Measurements from ENCODE around the gene TTC17.
A peak's percentile ranks its signal among the peaks of the same experiment; 100 is the strongest.
"Not testable (repeated sequence)": the region's sequence is repeated elsewhere in the genome, so short reads cannot be mapped to it uniquely, and the experiment has no call there.

TTC17 gene, protein sequence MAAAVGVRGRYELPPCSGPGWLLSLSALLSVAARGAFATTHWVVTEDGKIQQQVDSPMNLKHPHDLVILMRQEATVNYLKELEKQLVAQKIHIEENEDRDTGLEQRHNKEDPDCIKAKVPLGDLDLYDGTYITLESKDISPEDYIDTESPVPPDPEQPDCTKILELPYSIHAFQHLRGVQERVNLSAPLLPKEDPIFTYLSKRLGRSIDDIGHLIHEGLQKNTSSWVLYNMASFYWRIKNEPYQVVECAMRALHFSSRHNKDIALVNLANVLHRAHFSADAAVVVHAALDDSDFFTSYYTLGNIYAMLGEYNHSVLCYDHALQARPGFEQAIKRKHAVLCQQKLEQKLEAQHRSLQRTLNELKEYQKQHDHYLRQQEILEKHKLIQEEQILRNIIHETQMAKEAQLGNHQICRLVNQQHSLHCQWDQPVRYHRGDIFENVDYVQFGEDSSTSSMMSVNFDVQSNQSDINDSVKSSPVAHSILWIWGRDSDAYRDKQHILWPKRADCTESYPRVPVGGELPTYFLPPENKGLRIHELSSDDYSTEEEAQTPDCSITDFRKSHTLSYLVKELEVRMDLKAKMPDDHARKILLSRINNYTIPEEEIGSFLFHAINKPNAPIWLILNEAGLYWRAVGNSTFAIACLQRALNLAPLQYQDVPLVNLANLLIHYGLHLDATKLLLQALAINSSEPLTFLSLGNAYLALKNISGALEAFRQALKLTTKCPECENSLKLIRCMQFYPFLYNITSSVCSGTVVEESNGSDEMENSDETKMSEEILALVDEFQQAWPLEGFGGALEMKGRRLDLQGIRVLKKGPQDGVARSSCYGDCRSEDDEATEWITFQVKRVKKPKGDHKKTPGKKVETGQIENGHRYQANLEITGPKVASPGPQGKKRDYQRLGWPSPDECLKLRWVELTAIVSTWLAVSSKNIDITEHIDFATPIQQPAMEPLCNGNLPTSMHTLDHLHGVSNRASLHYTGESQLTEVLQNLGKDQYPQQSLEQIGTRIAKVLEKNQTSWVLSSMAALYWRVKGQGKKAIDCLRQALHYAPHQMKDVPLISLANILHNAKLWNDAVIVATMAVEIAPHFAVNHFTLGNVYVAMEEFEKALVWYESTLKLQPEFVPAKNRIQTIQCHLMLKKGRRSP

DNA sequence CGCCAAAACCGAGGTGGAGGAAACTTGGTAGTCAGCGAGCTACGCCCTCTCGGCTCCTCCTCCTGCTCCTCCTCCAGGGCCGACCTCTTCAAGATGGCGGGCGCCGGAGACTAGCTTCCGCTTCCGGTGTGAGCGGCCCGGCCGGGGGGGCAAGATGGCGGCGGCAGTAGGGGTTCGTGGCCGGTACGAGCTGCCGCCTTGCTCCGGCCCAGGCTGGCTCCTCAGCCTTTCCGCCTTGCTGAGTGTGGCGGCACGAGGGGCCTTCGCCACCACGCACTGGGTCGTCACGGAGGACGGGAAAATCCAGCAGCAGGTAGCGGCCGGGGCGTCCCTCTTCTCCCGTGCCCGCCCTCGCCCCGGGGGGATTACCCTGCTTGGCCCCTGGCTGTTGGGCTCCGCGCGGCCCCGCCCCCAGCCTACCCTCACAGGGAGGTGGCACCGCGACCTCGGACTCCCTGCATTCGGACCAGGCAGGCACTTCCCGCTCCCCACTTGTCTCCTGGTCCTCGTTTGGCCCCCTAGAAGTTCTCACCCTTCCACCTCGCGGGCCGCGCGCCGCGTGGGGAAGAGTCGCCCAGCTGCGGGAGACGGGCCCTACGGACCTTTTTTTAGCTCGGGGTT is at the start of gene TTC17:
Gene TTC17, plus strand, starts transcription at position 120 of the 621 bp plus-strand sequence. Its CDS starts 35 bp downstream, at position 155.
- DNase-seq (ENCODE audit: low read depth): peak; percentile 89

DNA sequence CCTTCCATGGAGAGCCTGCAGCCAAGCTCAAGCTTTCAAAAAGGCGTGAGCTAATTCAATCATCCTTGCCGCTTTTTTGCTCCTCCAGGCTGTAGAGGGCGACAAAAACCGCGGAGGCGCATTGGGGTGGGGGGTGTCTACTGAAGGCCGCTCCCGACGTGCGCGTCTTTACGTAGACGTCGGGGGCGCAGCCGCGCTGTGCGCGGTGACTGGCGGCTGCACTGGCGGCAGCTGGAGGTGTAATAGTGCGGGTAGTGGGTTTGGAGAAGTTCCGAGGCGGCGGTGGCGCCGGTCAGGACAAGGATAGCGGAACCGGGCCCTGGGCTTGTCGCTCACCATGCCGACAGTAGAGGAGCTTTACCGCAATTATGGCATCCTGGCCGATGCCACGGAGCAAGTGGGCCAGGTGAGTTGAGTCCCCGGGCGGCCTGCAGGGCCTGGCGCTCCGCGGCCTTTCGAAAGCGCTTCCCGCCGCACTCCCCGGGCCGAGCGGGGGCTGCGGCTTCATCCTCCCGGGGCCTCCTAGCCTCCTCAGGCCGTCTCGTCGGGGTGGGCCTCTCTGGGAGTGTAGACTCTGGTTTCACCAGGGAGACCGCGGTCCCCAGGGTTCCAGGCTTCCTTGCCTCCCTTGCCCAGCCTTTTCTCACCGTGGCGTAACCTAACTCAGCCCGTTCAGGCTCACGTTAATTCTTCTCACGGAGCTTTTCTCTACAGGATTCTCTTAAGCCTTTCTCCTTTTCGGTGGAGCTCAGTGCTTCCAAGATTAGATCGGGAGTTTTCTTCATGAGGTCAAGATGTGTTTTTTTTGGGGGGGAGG is 46.7 kb upstream of the TTC17 start, which contains the start of gene API5:
Gene API5, plus strand, starts transcription at position 206 of the 817 bp plus-strand sequence. Its CDS starts 132 bp downstream, at position 338.
- peak; percentile 88 for DNase-seq (ENCODE audit: low read depth)

DNA sequence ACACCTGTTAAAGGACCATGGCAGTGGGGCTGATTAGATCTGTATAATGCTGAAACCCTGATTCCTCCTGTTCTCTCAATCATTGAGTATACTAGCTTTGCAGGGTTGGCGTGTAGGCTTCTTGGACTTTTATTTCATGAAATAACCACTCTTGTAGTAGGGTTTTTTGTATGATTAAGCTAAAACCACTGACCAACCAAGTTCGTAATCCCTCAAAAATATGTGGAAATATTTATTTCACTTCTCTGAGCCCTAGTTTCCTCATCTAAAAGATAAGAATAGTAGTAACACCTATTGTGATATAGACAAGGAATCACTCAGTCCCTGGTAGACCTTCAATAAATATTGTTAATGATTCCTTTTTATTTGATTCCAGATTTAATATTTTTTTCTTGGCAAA is 42.8 kb upstream of the TTC17 start:
- DNase-seq (ENCODE audit: low read depth): no peak

DNA sequence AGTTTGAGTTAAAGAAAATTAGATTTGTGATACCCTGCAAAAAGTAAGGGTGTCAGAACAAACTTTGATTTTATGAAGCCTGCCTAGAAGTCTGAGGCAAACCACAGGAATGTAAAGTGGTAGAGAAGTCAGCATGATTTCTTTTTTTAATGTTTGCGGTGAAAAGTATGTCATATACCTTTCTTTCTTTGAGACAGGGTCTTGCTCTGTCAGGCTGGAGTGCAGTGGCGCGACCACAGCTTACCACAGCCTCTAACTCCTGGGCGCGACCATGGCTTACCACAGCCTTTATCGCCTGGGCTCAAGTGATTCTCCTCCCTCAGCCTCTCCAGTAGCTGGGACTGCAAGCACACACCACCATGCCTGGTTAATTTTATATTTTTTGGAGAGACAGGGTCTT is 42.3 kb upstream of the TTC17 start:
- no peak for DNase-seq (ENCODE audit: low read depth)

DNA sequence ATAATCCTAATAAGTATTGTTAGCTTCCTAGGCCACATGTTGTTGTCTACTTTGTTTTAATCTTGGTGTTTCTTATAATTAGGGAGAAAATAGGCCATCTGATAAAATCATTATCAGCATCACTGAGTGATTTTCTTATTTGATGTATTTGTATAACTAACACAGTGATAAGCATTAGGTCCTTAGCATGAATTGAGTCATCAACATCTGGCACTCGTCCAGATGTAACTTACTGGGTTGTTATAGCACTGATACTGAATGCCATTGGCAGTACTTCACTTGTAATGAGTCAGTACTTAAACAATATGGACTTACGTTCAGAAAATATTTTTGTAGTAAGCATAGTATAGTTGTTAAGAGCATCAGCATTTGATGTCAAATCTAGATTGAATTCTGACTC is 30.7 kb upstream of the TTC17 start:
- no peak for DNase-seq (ENCODE audit: low read depth)

DNA sequence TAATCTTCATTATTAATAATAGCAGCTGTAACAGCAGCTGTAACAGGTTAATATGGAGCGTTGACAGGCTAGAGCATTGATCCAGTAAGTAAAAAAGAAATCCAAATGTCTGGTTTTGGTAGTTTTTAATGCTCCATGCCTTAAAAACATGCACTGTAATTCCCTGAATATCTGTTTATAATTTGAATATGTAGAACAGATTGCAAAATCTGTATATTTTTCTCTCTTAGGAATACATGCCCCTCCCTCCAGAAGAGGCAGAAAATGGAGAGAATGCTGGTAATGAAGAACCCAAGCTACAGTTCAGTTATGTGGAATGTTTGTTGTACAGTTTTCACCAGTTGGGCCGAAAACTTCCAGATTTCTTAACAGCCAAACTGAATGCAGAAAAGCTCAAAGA is 30.2 kb upstream of the TTC17 start:
- no peak for DNase-seq (ENCODE audit: low read depth)

DNA sequence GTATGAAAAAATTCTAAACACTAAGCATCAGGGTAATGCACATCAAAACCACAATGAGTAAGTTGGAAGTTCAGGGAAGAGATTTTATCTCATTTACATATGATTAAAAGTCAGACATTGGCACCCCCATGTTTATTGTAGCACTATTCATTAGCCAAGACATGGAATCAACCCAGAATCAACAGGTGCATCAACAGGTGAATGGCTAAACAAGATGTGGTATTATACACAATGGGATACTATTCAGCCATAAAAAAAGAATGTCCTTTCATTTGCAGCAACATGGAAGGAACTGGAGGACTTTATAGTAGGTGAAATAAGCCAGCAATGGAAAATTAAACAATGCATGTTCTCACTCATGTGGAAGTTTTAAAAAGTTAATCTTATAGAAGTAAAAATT is 17.6 kb upstream of the TTC17 start:
- DNase-seq (ENCODE audit: low read depth): no peak

DNA sequence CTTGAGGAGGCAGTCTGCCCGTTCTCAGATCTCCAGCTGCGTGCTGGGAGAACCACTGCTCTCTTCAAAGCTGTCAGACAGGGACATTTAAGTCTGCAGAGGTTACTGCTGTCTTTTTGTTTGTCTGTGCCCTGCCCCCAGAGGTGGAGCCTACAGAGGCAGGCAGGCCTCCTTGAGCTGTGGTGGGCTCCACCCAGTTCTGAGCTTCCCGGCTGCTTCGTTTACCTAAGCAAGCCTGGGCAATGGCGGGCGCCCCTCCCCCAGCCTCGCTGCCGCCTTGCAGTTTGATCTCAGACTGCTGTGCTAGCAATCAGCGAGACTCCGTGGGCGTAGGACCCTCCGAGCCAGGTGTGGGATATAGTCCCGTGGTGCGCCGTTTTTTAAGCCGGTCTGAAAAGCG is 7.3 kb upstream of the TTC17 start:
- not testable (repeated sequence) for DNase-seq (ENCODE audit: low read depth)

DNA sequence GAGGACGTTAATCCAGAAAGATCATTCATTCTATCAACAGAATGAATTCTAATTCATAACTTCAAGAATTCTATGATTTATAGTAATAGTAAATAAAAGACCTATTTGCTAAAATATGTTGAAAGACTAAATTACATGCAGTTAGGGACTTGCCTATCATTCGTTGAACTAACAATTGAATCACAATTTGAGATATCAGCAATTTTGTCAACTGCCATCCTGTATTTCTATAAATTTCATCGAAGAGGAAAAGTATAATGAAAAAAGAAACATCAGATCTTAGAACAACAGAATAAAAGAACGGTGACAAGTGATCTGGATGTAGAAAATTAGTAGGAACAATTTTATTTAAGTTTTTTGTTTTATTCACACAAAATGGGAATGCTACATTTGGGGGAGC is 4.4 kb upstream of the TTC17 start:
- no peak for DNase-seq (ENCODE audit: low read depth)

DNA sequence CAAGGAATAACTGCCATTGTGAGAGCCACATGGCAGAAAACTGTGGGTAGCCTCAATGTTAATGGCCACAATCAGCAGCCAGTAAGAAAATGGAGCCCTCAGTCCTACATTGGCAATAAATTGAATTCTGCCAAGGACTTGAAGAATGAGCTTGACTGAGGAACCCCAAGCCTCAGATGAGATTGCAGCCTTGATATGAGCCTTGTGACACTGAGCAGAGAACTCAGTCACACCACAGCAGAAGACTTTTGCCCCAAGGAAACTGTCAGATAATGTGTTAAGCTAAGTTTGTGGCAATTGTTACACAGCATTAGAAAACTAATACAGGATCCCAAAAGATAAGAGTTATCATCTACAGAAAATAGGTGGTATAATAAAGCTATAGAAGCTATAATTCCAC is 2.4 kb upstream of the TTC17 start:
- DNase-seq (ENCODE audit: low read depth): no peak

DNA sequence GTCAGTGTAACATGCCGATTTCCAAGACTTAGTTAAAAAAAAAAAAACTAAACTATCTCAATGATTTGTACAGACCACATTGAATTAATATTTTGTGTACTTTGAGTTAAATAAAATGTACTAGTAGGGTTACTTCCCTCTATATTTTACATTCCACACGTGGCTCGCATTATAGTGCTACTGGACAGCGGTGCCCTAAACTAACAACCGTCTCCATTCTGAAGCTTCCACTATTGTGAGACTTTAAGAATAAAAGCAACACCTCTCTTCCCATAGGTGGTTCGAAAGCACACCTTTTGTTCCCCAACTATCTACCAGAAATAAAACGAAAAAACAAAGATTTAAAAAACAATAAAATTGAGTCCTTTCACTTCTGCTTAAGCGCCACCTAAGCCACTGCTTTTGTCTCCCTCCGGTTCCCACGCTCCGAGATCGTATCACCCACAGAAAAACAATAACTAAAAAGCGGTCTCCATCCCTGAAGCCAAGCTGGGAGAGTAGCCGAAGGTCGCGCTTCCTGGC is 380 bp upstream of the TTC17 start:
- DNase-seq (ENCODE audit: low read depth): no peak

DNA sequence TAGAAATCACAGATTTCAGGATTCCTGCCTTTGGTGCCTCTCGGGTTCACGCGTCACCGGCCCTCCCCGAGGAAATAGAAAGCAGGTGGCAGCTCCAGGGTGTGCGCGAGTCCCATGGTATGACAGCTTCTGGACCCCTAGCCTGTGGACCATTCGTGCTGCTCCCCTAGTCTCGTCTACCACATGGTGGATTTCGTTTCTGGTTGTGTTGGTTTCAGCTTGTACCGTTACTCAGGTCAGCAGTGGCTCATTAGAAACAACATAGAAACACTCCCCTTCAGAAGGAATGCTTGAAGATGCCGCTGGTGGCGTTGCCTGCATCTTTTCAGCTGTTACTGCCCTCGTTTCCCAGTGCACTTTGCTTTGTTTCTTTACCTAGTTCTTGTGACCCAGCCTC is 700 bp downstream of the TTC17 start:
- DNase-seq (ENCODE audit: low read depth): peak; percentile 4

DNA sequence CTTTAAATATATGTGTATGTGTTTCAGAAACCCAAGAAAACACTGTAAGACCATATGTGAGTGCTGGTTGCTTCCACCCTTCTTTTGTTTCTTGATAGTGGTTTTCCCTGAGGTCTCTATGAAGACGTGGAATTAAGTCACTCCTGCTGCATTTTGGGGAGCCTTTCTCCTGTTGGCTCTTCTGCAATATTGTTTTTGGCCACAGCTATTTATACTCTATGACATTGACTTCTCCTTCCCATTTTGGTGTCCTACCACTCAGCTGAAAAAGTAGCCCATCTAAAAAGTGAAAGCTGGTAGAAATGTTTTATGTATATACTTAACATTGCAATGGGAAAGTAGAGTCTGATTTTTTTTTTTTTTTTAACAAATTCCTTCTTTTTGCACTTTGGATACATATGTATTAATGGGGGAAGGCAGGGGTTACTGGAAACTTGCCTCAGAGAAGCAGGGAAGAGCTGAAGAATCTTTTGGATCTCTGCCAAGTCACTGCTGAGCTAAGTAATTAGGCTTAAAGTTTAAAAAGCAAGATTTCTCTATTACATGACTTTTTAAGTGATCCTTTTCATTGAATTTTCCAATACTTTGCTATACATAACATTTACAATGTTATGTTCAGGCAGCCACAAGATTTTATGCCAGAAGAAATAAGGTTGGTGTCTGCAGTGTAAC is 1.8 kb downstream of the TTC17 start:
- DNase-seq (ENCODE audit: low read depth): no peak

DNA sequence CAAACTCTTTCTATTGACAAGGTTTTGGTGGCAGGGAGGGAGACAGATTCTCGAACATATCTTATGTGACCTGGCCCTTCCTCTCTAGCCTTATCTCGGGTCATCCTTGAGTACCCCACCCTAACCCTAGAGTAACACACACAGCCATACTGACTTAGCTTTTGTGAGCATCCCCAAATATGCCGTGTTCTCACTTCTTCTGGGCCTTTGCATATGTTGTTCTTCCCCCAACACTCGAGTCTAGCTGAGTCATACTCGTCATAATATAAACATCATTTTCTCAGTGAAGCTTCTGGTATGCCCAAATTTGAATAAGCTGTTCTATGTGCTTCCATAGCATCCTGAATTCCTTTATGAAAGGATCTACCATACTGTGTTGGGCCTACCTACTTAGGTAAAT is 8.0 kb downstream of the TTC17 start:
- DNase-seq (ENCODE audit: low read depth): no peak

DNA sequence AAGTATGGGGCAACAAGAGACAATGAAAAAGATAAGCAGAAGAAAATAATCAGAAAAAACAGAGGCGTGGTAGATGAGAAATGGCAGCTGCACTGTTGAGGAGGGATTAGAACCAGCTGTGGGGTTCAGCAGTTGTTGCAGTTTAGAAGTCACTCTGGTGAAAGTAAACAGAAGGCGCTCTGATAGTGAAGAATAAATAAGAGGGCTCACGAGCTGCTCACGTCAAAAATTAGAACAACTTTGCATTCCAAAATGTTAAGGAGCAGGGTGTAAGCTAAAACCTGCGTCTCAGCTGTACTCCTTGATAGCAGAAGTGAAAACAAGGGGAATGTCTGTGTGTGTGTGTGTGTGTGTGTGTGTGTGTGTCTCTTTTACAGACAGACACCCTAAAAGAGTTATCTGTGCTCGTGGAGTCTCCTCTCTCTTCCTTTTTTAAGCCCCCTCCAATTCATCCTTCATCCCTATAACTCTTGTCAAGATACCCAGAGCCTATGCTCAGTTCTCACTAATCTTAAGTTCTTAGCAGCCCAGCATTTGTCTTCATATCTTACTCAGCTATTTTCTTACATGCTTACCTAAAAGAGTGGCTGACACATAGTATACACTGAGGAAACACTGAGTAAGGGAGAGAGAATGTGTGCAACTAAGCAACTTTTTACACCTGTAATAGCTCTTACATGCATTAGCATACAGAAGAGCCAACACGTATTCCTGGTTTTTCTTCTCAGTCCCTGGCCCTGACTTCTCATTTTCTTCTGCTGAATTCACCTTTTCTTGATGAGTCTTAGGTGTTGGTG is 8.9 kb downstream of the TTC17 start:
- DNase-seq (ENCODE audit: low read depth): no peak

DNA sequence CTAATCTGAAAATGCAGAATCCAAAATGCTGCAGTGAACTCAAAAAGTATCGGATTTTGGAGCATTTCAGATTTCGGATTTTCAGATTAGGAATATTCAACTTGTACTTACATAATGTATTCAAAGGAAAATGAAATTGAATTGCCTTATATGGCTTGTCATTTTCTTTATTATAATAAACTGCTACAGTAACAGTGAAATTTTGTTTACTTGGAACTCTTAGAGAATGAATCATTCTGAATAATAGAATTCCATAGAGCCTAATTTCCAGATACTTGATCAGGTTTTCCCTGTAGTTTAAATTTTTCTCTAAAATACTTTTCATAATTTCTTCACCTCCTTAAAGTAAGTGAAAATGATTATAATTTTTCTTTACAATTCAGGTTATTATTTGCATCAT is 17.3 kb downstream of the TTC17 start:
- no peak for DNase-seq (ENCODE audit: low read depth)

DNA sequence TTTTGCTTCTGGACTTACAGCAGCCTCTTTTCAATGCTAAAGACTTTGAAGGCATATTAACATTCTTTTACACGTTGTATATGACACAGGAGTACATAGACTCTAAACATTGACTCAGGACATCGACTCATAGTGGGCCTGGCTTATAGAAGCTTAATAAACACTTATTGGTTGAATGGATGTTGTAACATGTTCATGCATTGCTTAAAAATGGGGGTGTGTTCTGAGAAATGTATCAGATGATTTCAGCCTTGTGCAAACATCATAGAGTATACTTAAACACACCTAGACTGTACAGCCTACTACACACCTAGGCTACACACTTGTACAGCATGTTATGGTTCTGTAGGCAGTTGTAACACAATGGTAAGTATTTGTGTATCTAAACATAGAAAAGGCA is 17.9 kb downstream of the TTC17 start:
- no peak for DNase-seq (ENCODE audit: low read depth)

DNA sequence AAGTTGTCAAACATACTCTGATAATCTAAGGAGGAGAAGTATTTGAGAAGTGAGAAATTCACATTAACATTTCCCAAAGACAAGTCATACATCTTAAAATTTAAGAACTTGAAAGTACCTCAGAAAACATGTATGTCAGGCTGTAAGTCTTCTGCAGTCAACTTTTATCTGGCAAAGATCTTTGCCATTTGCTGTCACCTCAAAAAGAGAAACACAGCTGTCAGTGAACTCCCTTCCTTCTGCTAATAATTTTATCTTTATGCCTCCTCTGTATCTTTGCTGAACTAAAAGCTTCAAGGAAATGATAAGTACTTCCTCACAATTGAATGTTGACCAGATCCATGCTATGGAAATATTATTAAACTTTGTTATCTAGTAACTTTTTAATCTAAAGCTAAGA is 18.7 kb downstream of the TTC17 start:
- no peak for DNase-seq (ENCODE audit: low read depth)

DNA sequence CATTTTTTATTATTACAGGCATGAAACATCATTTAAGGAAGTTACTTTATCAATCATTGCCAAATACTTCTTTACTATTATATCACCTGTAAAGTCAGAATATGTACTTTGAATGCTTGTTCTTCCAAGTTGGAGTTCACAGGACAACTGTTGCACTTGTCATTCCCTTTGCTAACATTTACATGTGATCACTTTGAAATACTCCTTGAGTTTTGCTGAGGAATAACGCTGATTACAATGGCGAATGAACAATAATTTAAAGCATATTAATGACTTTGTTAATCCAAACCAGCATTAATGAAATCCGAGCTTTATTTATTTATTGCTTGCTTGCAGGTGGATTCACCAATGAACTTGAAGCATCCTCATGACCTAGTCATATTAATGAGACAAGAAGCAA is 20.2 kb downstream of the TTC17 start:
- DNase-seq (ENCODE audit: low read depth): no peak

DNA sequence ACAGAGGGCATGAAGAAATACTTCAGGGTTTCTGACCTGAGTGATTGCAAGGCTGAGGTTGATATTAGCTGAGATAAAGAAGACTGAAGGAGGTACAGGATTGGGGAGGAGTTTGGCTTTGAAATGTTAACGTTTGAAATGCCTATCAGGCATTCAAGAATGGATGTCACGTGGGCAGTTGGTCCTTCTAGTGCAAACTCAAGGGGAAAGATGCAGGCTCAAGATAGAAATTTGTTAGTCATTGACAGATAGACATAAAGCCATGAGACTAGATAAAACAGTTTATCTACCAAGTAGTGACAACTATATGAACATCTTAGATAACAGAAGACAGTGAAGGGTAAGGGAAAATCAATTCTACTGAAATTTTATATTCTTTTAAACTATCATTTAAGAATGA is 23.1 kb downstream of the TTC17 start:
- no peak for DNase-seq (ENCODE audit: low read depth)

All from stimulated activated CD8-positive, alpha-beta memory T cell treated with anti-CD3 and anti-CD28 coated beads, Interleukin-7, amount 100 ng/mL, for 24 hours (primary cell).